GM18858 (cell line): ENCODE data around the gene SLCO2A1.

Source experiments
- ATAC-seq: cut with Tn5 transposase; IDR thresholded peaks from one replicate; pipeline ENCODE4 v1.9.1; 2021; ENCODE audit not compliant: unreplicated experiment

Gene SLCO2A1

DNA sequence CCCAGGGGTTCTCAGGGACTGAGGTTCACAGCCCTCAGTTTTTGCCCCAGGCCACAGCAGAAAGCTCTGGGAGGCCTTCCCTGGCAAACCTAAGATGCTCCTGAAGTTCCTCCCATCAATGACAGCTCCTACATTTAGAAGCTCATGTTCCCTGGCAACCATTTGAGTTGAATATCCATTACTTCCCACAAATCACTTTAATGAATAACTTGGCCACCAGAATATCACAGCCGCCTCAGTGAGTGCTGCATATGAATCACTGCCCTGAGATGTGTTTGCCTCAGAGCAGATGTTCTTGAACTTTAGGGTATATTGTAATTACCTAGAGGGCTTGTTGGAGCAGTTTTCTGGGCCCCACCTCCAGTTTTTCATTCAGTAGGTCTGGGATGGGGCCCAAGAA, 27.4 kb downstream of the SLCO2A1 start:
- no peak for ATAC-seq

DNA sequence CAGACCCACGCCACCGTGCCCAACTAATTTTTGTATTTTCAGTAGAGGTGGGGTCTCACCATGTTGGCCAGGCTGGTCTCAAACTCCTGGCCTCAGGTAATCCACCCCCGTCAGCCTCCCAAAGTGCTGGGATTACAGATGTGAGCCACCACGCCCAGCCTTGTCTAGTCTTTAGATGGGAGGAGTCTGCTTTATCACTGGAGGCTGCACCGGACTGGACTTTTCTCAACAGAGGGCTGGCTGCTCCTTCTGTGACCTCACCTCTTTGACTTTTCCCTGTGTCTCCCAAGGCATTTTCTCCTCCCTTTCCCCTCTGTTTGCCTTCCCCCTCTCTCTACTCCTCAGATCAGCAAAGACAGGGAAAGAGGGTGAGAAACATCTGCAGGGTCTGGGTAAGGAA, 28.5 kb downstream of the SLCO2A1 start:
- no peak for ATAC-seq

DNA sequence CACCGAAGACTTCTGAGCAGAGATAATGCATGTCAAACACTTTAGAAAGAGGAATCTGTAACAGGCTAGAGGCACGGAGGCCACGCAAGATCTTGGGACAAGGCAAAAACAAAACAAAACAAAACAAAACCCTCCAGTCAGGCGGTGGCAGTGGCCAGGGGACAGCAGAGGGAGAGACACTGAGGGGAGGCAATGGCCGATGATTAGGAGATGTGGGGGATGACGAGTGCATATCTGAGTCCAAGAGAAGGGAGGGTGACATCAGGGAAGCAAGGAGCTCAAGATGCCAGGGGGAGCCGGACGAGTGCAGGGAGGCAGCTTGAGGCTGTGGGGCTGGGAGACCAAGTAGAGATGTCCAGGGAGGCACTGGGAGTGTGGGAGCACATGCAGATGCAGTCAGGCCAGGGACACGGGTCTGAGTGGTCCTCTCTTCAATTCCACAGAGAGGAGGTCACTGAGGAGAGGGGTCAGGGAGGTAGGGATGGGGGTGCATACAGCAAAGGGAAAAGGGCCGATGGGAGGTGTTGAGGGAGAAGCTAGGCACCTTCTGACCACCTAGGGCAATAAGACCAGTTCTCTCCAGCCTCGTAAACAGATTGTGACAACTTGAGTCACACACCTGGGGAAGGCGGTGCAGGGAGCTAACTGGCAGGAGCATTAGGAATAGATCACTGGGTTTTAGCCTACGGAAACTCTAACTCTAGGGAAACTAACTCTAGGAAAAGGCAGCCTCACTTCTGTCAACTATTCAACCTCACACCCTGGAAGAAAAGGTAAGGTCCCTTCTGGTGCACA, 29.6 kb downstream of the SLCO2A1 start:
- no peak for ATAC-seq

DNA sequence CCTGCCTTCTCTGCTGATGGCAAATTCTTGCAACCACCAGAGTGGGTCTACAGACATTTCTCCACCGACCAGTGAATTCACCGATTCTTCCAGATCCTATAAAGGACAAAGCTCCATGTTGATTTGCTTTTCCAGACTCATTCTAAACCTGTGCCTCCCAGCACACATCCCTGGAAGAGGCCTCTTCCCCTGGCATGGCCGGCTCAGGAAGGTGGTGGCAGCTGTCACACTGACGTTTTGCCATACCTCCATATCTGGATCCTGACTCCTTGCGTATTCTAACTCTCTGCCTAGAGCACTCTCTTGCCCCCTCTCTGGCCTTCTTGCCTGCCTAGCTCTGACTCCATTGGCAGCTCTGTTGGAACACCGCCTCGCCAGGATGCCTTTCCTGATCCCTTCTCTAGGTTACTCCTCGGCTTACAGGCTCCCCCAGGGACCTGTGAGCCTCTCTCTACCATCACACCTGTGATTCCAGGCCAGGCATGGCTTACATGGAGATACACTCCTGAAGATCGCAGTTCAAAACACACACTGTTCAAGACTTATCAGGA, 31.0 kb downstream of the SLCO2A1 start:
- ATAC-seq, result no peak

DNA sequence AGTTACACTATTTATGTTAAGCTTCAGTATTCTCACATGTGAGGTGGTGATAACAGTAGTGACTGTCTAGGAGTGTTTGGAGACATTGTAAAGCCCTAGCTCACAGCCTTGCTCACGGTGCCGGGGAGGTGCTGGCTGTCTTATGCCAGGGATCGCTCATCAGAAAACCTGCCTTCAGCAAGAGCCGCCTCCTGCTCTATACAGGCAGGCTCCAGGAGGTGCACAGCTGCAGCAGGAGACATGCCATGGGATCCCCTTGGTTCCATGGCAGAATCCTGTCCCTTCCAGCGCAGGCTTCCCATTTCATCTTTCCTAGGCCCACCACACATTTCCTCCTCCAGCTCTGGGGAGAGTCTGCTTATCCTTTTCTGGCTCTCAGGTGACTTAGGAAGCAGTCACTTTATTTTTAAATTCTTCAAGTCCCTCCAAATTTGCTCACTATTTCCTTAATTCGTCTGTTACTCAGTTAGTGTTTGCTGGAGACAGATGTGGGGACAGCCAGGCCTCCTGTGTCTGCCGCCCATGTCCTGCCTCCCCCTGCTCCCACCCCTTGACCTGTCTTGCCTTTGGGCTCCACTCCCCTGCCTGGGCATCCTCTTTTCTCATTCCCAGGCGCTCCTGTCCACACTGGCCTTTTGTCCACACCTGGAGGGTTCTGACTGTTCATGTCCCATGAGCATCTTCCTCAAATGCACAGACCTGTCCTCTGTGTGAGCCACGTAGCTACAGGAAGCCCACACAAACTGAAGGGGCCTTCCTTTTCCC, 31.7 kb downstream of the SLCO2A1 start:
- ATAC-seq, result no peak

DNA sequence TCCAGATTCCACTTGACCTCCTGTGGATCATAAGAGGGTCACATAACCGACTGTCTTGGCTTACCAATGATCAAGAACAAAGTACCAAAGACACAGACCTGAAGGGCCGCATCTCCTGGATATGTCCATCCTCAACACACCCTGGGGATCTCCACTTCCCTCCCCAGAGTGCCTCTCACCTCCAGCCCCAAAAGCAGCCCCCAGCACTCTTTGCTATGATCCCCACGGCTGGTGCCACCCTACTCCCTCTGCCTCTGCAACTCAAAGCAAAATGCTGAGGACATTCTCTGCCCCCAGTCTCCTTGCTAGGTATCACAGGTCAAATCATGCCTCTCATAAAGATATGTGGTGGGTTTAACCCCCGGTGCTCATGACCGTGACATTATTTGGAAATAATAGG, 32.7 kb downstream of the SLCO2A1 start:
- no peak for ATAC-seq

DNA sequence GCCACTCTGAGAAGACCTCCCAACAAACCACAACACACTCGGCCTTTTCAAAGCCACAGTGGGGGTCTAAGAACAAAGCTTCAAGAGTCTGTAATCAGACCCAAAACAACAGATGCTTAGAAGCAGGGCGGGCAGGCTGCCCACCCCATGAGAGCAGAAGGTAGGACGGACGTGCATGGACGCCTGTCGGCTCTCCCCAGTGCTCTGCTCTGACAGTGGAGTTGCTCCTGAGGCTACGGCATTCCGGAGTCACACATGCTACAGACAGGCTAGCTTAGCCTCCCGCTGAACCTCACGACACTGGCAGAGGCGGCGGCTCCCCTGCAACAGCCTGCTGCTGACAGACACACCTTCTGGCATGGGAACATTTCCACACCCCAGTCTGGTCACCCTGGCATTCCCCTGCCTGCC, 33.5 kb downstream of the SLCO2A1 start:
- no peak for ATAC-seq

DNA sequence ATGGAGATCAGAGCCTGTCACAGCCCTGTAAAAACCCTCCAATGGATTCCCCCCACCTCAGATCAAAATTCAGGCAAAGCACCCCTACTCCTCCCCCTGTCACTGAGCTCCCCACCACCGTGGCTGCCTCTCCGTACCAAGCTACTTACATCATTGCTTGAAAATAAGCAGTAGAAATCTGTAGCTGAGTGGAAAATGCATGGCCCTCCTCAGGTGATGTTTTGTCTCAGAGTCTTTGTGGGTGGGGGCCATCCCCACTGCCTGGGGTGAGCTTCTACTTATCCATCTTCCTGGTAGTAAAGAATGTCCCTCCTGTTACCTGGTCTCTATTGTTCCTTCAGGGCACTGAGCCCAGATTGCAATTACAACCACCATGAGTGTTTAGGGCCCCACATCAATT, 34.5 kb downstream of the SLCO2A1 start:
- no peak for ATAC-seq

DNA sequence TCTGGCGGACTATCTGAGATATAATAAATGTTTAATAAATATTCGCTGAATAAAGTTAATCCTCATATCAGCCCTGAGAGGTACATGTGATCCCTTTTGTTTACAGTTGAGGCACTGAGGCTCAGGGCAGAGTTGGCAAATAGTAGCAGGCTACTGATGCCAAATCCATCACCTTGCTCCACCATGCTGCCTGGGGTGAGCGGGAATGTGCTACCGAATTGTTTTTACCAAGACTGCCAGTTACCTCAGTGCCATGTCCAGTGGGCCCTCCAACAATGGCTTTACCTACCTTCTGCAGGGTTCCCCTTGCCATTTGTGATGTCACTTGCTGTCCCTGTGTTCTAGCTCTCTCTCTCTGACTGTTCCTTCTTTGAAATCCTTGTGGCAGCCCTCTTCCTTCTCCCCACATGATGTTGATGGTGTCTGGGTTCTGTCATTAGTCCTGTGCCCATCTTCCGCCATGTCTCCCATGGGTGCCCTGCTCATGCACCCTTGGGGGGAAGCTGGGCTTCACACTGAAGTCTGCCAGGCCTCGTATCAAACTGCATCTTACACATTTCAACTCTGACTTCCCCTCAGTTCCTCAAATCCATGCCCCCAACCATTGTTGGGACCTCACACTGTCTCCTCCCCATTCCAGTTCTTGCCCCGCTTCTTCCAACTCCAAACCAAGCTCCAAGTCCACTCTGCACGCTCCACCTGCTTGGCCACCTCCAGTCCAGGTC, 35.4 kb downstream of the SLCO2A1 start:
- ATAC-seq, result no peak

DNA sequence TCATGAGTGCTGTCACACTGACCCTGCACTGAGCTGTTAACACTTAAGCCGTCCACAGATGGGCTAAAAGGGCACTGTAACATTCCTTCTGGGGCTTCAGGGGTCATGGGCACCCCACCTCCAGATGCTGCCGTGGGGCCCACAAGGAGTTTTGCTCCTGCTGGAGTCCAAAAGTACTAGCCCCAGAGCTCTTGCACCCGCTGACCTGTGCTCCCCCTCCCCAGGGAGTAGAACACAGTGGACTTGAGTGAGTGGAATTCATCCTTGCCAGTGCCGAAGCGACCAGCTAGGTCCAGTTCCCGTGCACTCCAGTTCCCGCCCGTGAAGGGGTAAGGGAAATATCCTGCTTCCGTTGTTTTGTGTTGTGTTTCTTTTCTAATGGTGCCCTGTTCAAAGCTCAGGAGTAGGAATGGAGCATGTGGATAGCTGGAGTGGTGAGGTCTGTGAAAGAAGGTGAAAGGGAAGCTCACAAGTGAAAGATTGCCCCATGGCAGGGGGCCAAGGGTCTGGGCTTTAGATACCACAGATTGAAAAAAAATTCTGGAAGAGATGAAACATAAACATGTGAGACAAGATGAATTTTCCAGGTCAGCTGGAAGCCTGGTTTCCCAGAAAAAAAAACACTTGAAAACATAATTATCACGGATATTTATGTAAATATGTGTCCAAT, 36.6 kb downstream of the SLCO2A1 start:
- no peak for ATAC-seq

DNA sequence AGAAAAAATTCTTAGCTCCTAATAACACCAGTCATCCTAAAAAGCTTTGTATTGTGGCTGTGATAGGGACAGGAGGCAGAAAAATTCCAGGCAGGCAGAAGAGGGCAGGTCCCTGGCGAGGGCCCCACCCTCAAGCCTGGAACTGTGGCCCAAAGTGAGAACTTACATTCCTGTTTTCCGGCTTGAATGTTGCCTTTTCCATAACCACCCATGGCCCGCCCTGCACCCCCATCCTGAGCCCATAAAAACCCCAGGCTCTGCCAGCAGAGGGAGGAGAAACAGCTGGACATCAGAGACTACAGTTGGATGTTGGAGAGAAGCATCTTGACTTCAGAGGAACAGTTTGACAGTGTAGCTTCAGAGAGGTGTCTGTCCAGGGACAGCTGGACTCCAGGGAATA, 37.3 kb downstream of the SLCO2A1 start:
- ATAC-seq, result no peak

DNA sequence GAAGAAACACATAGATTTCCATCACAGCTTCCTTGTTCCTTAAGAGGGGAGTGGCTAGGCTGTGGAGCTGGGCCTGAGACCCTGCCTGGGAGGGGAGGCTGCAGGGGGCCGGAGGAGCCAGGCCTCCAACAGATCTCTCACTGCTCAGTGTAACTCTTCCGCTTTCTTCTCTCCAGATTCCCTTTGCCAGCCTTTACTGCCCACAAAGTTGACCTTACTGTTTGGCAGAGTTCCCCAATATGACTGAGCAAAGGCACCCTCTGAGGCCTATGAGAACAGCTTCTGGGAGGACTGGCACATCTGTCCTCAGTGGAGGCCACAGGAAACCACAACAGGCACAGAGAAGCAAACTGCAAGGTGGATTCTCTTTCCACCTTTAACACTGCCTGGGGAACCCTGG, 38.1 kb downstream of the SLCO2A1 start:
- ATAC-seq, result no peak

DNA sequence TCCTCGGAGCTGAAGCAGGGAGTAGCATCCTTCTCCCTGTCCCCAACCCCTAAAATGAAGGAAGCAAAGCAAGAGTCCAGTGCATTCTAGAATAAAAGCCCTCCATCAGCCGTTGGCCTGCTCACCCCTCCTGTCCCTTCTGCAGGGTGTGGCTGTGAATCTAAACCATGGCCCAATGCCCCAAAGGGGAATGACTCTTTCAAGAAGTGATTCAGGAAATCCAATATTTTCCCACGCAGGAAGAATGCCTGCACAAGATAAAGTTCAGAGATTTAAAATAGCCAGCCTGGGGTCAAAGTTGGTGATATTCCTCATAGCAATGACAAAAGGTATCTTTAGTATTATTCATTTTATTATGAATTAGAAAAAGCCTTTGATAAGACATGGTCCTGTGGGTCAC, 38.5 kb downstream of the SLCO2A1 start:
- ATAC-seq, result no peak

DNA sequence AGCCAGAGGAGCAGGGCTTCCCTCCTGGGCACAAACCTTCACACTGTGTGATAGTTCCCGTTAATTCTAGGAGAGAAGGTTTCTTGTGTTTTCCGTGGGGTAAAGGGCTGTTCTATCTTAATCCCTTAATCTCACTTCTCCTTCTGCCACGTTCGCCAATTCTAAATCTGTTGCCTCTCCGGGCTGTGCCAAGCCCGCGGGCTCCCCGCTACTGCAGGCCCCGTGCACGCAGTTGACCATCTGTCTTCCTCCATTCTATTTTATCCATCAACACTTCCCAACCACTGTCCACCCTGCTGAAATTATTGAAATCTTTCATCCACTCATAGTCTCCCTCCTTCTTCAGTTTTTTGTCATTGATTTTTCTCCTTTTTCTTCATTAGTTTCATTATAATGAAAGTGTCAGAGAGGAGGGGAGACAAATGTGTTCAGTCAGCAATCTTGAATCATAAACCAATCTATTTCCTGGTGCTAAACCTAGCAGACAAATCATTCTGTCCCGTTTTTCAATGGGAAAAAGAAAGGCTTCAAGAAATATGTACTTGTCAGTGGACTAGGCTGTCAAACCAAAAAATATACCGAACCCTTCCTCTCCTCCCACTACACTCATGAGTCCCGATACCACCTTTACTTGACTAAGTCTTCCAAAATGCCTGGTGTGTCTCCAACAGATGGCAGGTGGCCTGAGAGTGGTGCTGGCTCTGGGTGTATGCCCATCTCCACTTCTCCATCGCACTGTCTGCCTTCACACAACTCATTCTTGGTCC, 39.6 kb downstream of the SLCO2A1 start:
- no peak for ATAC-seq

DNA sequence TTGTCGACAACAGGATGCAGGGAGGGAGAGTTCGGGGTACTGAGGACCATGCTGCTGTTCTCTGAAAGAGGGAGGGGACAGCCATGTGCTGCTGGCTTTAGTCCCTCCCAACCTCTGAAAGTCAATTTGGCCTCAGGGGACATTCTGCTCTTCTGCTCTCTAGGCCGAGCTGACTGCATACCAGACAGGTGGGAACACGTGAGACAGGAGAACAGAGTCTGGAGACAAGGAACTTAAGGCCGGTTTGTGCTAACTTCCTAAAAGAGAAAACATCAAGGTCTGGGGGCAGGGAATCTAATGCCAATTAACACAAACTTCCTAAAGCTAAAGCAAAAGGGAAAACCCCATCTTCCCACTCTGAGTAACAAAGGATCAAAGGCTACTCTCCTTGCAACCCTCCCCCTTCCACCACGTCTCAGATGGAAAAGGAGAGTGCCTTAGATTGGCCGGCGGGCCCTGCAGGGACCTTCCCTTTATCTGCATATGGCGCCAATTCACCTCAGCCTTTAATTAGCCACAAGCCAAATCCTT, 41.0 kb downstream of the SLCO2A1 start:
- ATAC-seq, result no peak

DNA sequence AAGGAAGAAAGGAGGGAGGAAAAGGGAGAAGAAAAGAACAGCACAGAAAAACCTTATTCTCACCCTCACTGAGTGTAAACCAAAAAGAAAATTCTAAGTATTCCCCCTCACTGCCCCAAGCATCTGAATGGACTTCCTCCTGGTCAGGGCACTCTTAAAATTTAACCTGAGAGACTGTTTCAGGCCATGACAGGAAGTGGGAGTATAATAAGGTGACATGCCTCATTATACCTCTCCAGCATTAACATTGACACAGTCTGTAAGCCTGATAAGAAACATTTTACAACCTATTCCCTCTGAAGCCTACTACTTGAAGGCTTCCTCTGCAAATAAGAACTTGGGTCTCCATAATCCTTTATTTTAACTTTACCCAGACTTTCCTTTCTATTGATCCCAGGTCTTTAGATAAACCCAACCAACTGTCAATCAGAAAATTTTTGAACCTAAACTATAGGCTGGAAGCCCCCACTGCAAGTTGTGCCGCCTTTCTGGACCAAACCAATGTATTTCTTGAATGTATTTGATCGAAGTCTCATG, 41.7 kb downstream of the SLCO2A1 start:
- no peak for ATAC-seq

DNA sequence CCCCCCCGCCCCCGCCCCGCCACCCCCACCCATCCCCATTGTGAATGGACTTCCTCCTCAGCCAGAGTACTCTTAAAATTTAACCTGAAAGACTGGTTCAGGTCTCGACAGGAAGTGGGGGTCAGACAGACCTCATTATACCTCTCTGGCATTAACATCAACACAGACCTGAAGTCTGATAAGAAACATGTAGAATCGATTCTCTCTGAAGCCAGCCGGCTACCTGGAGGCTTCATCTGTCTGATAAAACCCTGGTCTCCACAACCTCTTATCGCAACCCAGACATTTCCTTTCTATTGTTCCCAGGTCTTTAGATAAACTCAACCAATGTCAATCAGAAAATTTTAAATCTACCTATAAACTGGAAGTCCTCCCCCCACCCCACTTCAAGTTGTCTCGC, 42.6 kb downstream of the SLCO2A1 start:
- ATAC-seq, result no peak

DNA sequence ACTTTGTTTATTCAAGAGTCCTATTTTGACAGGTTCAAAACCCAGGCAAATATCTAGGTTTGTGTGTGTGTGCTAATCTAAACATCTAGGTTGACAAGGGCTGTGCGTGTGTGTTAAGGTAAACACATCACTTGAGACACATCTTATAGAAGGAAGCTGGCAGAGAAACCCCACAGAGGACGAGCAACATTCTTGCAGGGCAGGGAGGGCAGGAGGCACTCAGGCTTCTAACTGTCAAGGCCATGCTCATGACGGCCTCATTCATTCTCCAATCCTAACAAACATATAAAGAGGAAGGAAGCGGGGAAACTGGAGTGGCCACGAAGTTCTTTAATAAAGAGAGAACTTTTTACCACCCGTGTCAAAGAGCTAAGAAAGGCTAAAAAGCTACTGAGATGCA, 43.4 kb downstream of the SLCO2A1 start:
- ATAC-seq, result no peak

DNA sequence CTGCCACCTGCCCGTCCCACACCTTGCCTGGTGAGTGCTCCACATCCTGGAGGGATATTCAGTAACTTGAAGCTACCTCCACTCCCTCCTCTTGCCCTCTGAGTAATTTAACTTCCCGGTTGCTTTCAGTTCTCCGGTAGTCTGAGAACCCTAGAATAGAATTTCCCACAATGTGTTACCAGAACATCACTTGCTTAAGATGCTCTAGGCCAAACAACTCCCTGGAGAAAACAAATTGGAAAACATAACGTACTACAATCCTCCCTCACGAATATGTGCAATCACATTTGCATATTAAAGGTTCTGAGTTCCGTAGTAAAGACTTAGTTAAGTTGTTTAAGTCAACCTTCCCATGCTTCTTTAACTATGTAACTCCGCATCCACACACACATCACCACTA, 44.8 kb downstream of the SLCO2A1 start:
- ATAC-seq, result no peak
